Measurements from ENCODE around the gene FSTL4. TPM values are rescaled to one million over a fixed set of nuclear protein-coding genes. Genes with fewer than 3 reads are reported as not detected.

FSTL4 gene
- total RNA-seq, 1 donor from 2014 or later: 14.3 TPM

DNA sequence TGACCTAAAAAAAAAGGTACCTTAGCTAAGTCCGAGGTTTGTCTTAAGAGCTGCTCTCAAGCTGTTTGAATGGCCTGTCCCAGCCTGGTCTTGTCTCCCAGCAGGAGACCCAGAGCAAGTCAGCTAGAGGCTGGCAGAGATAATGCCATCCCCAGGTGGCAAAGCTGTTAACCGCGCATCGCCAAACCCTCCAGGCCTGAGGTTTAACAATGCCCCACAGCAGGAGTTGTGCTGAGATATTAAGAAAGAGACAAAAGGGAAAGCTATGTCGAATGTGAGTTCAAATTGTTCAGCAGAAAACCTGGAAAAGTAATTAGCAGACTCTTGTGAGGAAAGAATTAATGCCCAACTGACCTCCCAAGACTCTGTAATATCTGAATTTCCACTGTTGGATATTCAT is 187.1 kb downstream of the FSTL4 start:
- peaks cover 31% of the 10 kb centered on the region for H3K4me1 Mint-ChIP-seq
- H3K4me3 Mint-ChIP-seq: no peak overlapping the region
- no peak for DNase-seq (ENCODE audit: low spot score in 2 of 2, unreplicated experiment in 2 of 2)
- H3K27ac Mint-ChIP-seq: no peak overlapping the region
- no peaks in the 10 kb centered on the region for H3K9me3 Mint-ChIP-seq
- TF ChIP-seq, protein P1, sequence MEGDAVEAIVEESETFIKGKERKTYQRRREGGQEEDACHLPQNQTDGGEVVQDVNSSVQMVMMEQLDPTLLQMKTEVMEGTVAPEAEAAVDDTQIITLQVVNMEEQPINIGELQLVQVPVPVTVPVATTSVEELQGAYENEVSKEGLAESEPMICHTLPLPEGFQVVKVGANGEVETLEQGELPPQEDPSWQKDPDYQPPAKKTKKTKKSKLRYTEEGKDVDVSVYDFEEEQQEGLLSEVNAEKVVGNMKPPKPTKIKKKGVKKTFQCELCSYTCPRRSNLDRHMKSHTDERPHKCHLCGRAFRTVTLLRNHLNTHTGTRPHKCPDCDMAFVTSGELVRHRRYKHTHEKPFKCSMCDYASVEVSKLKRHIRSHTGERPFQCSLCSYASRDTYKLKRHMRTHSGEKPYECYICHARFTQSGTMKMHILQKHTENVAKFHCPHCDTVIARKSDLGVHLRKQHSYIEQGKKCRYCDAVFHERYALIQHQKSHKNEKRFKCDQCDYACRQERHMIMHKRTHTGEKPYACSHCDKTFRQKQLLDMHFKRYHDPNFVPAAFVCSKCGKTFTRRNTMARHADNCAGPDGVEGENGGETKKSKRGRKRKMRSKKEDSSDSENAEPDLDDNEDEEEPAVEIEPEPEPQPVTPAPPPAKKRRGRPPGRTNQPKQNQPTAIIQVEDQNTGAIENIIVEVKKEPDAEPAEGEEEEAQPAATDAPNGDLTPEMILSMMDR (IDR thresholded peaks at IDR 0.05; ENCODE audit: unreplicated experiment): no peak
- H3K27me3 Mint-ChIP-seq (ENCODE audit: low read depth): no peaks in the 10 kb centered on the region
- H3K36me3 Mint-ChIP-seq: no peaks in the 10 kb centered on the region

DNA sequence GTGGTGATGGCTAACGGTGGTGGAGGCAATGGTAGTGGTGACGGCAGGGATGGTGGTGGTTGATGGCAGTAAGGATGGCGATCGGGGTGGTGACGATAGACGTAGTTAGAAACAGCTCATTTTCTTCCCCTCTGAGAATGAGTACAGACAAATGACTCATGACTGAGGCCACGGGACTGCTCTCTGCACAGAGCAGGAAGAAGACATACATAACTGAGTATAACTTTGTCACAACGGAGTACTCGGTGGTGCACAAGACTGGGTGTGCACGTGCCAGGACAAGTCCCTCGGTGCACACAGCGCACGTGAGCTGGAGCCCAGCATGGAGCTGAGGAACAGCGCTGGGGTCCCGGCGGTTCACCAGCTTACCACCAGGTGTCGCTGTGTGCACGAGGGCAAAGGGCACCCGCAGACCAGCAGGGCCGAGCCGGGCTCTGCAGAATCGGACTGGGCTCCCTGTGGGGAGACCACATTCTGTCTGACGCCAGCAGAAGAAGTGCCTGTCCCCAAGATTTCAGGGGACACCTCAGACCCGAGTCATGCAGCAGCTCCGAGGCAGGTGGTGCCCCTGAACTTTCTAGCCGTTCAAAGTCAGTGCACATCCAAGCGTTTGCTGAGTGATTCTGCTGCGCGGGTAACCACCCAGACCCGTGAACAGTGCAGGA is 188.6 kb downstream of the FSTL4 start:
- Mint-ChIP-seq H3K36me3 (no peaks in the 10 kb centered on the region), H3K9me3 (peaks cover under 1% of the 10 kb centered on the region), H3K4me1 (peaks cover 29% of the 10 kb centered on the region), H3K27me3 (ENCODE audit: low read depth) (no peaks in the 10 kb centered on the region), H3K27ac (peak overlapping the region; percentile 54), H3K4me3 (no peak overlapping the region)
- TF ChIP-seq, protein P1 (IDR thresholded peaks at IDR 0.05; ENCODE audit: unreplicated experiment): peak; percentile 97
- DNase-seq (ENCODE audit: low spot score in 2 of 2, unreplicated experiment in 2 of 2): peak; percentile 57 to 86

DNA sequence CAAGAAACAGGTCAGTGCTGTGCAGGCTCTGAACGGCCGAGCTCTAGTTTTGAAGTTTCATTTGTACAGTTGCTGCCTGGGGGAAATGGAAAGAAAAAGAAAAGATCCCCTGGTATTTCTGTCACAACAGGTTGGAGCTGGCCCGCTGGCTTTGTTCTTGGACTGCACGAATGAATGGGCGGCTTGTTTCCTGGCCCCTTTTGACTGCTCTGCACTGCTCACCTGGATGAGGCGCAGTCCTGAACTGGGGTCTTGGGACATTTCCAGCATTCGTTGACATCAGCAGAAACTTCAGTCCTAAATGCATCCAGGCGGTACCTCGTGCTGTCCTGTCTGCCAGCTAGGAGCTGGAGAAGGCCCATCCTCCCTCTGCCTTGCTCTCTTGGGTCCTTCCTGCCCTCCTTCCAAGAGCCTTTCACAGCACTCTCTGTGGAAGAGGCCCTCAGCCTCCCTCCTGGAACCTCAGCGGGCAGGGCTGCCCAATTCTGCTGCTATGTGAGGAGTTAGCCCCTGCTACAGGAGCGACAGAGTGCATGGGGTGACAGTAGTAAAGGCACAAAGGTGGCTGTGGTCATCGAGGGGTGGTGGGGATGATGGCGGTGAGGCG is 189.2 kb downstream of the FSTL4 start:
- H3K27ac Mint-ChIP-seq: peak overlapping the region; percentile 54

DNA sequence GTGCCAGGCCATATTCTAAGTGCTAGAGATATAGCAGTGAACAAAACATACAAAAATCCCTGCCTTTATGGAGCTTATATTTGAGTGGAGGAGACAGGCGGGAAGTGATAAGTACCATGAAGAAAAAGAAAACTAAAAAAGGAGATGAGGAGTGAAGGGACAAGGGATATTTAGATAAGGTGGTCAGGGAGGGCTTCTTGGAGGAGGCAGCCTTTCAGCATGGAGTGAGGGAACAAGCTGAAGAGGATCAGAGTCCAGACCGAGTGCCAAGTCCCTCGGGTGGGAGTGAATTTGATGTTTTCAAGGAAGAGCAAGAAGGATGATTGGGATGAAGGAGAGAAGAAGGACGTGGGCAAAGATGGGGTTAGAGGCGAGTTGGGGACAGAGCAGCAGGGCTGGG is 190.5 kb downstream of the FSTL4 start:
- Mint-ChIP-seq H3K4me3 (no peak overlapping the region), H3K27me3 (ENCODE audit: low read depth) (no peaks in the 10 kb centered on the region), H3K4me1 (peaks cover 29% of the 10 kb centered on the region), H3K9me3 (peaks cover 13% of the 10 kb centered on the region), H3K27ac (peak overlapping the region; percentile 48), H3K36me3 (no peaks in the 10 kb centered on the region)
- TF ChIP-seq, protein P1 (IDR thresholded peaks at IDR 0.05; ENCODE audit: unreplicated experiment): no peak
- DNase-seq (ENCODE audit: low spot score in 2 of 2, unreplicated experiment in 2 of 2): no peak

More for the DNA sequence above, 189.2 kb downstream of the FSTL4 start:
- Mint-ChIP-seq H3K4me1 (peaks cover 29% of the 10 kb centered on the region), H3K9me3 (peaks cover 3% of the 10 kb centered on the region), H3K4me3 (no peak overlapping the region), H3K27me3 (ENCODE audit: low read depth) (no peaks in the 10 kb centered on the region), H3K36me3 (no peaks in the 10 kb centered on the region)
- DNase-seq (ENCODE audit: low spot score in 2 of 2, unreplicated experiment in 2 of 2): no peak
- TF ChIP-seq, protein P1 (IDR thresholded peaks at IDR 0.05; ENCODE audit: unreplicated experiment): no peak

DNA sequence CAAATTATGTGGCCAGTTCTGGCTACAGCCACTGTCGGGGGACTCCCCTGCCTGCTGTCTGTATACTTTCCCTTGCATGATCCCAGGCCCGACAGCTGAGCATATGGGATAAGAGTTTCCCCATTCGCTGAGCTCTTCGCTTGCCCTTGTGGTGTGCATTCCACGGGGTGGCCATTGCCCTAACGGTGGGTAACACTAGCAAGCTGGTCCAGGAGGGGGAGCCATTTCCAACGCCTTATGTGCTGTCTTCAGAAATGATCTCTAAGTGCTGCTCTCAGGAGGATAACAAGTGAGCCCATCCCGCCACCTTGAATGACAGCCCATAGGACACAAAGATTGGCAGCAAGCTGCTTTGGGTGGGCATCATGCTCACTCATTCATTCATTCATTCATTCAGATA is 190.9 kb downstream of the FSTL4 start:
- H3K36me3 Mint-ChIP-seq: no peaks in the 10 kb centered on the region
- peaks cover 3% of the 10 kb centered on the region for H3K27me3 Mint-ChIP-seq (ENCODE audit: low read depth)
- H3K27ac Mint-ChIP-seq: no peak overlapping the region
- no peak for DNase-seq (ENCODE audit: low spot score in 2 of 2, unreplicated experiment in 2 of 2)
- no peak overlapping the region for H3K4me3 Mint-ChIP-seq
- H3K4me1 Mint-ChIP-seq: peaks cover 29% of the 10 kb centered on the region
- H3K9me3 Mint-ChIP-seq: peaks cover 15% of the 10 kb centered on the region
- TF ChIP-seq, protein P1 (IDR thresholded peaks at IDR 0.05; ENCODE audit: unreplicated experiment): peak; percentile 14
